GM19328 (cell line): ENCODE data around the gene KCNQ4.

Experiments used
- ATAC-seq: cut with Tn5 transposase; IDR thresholded peaks from one replicate; pipeline ENCODE4 v1.9.1; 2021; ENCODE audit warnings: mild to moderate bottlenecking, moderate library complexity; ENCODE audit not compliant: unreplicated experiment

KCNQ4 gene

GRCh38 chr1:40783001-40783905 is at the start of gene KCNQ4:
KCNQ4 (plus strand) TSS chr1:40783787; CDS start chr1:40784094, 307 bp downstream.
- no peak for ATAC-seq

- ATAC-seq, result no peak
These were observed 48.5 kb upstream of the KCNQ4 start for GRCh38 chr1:40734882-40735628.

GRCh38 chr1:40736085-40736531 is 47.5 kb upstream of the KCNQ4 start:
- ATAC-seq, result no peak

GRCh38 chr1:40738831-40739230 is 44.8 kb upstream of the KCNQ4 start:
- no peak for ATAC-seq

- ATAC-seq, result no peak
These were observed 44.1 kb upstream of the KCNQ4 start for GRCh38 chr1:40739455-40740008.

- ATAC-seq, result no peak
These were observed 43.3 kb upstream of the KCNQ4 start for GRCh38 chr1:40740039-40740996.

GRCh38 chr1:40740997-40741736 is 42.4 kb upstream of the KCNQ4 start:
- no peak for ATAC-seq

- ATAC-seq, result no peak
These were observed 41.1 kb upstream of the KCNQ4 start for GRCh38 chr1:40742363-40743061.

- no peak for ATAC-seq
These were observed 40.1 kb upstream of the KCNQ4 start for GRCh38 chr1:40743452-40743851.

GRCh38 chr1:40743860-40744259 is 39.7 kb upstream of the KCNQ4 start:
- no peak for ATAC-seq

- no peak for ATAC-seq
These were observed 38.4 kb upstream of the KCNQ4 start for GRCh38 chr1:40745176-40745575.

GRCh38 chr1:40746344-40747090 is 37.1 kb upstream of the KCNQ4 start:
- ATAC-seq, result no peak

GRCh38 chr1:40748841-40749718 is 34.5 kb upstream of the KCNQ4 start:
- ATAC-seq, result no peak

GRCh38 chr1:40749817-40750216 is 33.8 kb upstream of the KCNQ4 start:
- ATAC-seq, result no peak

GRCh38 chr1:40750451-40750908 is 33.1 kb upstream of the KCNQ4 start:
- no peak for ATAC-seq

GRCh38 chr1:40751802-40752201 is 31.8 kb upstream of the KCNQ4 start:
- ATAC-seq, result no peak

GRCh38 chr1:40753142-40753882 is 30.3 kb upstream of the KCNQ4 start:
- no peak for ATAC-seq
